ENCODE data around the gene THSD7B. TPM values are rescaled to one million over a fixed set of nuclear protein-coding genes. Genes with fewer than 3 reads are reported as not detected.

THSD7B gene
- total and polyA plus RNA-seq, 2 of the 13 experiments (the other 11 are each of a cell fraction or from before 2014, with no cell fraction given): 0.02 TPM; not detected in 1

DNA sequence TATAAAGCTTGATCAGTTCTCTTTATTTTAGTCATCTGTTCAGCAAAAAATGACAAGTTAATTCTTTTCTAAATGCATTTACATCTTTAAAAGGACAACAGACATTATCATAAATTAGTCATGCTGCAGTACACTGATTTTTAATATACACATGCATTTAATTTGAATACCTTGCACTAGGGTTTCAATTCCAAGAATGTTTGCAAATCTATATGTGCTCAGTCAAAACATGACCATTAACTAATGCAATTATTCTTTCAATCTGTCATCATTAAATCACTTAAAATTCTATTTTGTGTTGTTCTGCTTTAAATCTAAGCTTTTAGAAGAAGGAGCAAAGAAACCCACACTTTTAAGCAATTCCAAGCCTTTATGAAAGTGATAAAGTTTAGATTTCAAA, 342.6 kb downstream of the THSD7B start:
- Histone ChIP-seq H3K4me2 (ENCODE audit: low read depth, low read length) (no peak overlapping the region), H3K27ac (ENCODE audit: extremely low read length, insufficient read depth, low read length) (no peak overlapping the region), H3K9me3 (ENCODE audit: low read length) (no peaks in the 10 kb centered on the region), H3K36me3 (replicated peaks in 1 of 2; ENCODE audit: control insufficient read depth in 1 of 2, insufficient read depth in 2 of 2, low read length in 2 of 2) (no peaks in the 10 kb centered on the region), H3K9ac (ENCODE audit: insufficient read depth, low read depth, low read length) (no peak overlapping the region), H3K79me2 (ENCODE audit: insufficient read depth, low read length) (no peaks in the 10 kb centered on the region), H4K20me1 (ENCODE audit: insufficient read depth, low read length) (no peaks in the 10 kb centered on the region), H2AFZ (ENCODE audit: low read length) (no peak overlapping the region), H3K4me3 (replicated peaks in 1 of 3; ENCODE audit: insufficient read depth in 1 of 3, low read depth in 2 of 3, low read length in 3 of 3) (no peak overlapping the region), H3K4me1 (ENCODE audit: insufficient read depth, low read length) (no peaks in the 10 kb centered on the region), H3K27me3 (ENCODE audit: control insufficient read depth in 1 of 2, insufficient read depth in 2 of 2, low read length in 2 of 2) (no peaks in the 10 kb centered on the region; a peak in 1 of 5 replicates)
- ATAC-seq (no peak), DNase-seq (ENCODE audit: low spot score) (no peak), FAIRE-seq (peak; percentile 12)
- TF ChIP-seq ZNF772 (CRISPR knock-in tag; IDR thresholded peaks at IDR 0.05) (no peak), ZBTB34 (CRISPR knock-in tag; IDR thresholded peaks at IDR 0.05) (no peak), ZNF83 (CRISPR knock-in tag; IDR thresholded peaks at IDR 0.05; ENCODE audit: borderline replicate concordance) (no peak), SMC3 (IDR thresholded peaks at IDR 0.05; ENCODE audit: low read length) (no peak), GABPA (IDR thresholded peaks at IDR 0.05; ENCODE audit: low read depth, low read length) (no peak), GABPA (CRISPR knock-in tag; IDR thresholded peaks at IDR 0.05; ENCODE audit: low read depth) (no peak), SNAPC4 (CRISPR knock-in tag; IDR thresholded peaks at IDR 0.05) (no peak)
- TF ChIP-seq, protein P1, sequence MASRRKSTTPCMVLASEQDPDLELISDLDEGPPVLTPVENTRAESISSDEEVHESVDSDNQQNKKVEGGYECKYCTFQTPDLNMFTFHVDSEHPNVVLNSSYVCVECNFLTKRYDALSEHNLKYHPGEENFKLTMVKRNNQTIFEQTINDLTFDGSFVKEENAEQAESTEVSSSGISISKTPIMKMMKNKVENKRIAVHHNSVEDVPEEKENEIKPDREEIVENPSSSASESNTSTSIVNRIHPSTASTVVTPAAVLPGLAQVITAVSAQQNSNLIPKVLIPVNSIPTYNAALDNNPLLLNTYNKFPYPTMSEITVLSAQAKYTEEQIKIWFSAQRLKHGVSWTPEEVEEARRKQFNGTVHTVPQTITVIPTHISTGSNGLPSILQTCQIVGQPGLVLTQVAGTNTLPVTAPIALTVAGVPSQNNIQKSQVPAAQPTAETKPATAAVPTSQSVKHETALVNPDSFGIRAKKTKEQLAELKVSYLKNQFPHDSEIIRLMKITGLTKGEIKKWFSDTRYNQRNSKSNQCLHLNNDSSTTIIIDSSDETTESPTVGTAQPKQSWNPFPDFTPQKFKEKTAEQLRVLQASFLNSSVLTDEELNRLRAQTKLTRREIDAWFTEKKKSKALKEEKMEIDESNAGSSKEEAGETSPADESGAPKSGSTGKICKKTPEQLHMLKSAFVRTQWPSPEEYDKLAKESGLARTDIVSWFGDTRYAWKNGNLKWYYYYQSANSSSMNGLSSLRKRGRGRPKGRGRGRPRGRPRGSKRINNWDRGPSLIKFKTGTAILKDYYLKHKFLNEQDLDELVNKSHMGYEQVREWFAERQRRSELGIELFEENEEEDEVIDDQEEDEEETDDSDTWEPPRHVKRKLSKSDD (CRISPR knock-in tag; IDR thresholded peaks at IDR 0.05; ENCODE audit: low read depth): no peak
- TF ChIP-seq, protein P2, sequence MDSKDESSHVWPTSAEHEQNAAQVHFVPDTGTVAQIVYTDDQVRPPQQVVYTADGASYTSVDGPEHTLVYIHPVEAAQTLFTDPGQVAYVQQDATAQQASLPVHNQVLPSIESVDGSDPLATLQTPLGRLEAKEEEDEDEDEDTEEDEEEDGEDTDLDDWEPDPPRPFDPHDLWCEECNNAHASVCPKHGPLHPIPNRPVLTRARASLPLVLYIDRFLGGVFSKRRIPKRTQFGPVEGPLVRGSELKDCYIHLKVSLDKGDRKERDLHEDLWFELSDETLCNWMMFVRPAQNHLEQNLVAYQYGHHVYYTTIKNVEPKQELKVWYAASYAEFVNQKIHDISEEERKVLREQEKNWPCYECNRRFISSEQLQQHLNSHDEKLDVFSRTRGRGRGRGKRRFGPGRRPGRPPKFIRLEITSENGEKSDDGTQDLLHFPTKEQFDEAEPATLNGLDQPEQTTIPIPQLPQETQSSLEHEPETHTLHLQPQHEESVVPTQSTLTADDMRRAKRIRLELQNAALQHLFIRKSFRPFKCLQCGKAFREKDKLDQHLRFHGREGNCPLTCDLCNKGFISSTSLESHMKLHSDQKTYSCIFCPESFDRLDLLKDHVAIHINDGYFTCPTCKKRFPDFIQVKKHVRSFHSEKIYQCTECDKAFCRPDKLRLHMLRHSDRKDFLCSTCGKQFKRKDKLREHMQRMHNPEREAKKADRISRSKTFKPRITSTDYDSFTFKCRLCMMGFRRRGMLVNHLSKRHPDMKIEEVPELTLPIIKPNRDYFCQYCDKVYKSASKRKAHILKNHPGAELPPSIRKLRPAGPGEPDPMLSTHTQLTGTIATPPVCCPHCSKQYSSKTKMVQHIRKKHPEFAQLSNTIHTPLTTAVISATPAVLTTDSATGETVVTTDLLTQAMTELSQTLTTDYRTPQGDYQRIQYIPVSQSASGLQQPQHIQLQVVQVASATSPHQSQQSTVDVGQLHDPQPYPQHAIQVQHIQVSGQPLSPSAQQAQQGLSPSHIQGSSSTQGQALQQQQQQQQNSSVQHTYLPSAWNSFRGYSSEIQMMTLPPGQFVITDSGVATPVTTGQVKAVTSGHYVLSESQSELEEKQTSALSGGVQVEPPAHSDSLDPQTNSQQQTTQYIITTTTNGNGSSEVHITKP (CRISPR knock-in tag; IDR thresholded peaks at IDR 0.05; ENCODE audit: low read depth): no peak
- TF ChIP-seq, protein P3, sequence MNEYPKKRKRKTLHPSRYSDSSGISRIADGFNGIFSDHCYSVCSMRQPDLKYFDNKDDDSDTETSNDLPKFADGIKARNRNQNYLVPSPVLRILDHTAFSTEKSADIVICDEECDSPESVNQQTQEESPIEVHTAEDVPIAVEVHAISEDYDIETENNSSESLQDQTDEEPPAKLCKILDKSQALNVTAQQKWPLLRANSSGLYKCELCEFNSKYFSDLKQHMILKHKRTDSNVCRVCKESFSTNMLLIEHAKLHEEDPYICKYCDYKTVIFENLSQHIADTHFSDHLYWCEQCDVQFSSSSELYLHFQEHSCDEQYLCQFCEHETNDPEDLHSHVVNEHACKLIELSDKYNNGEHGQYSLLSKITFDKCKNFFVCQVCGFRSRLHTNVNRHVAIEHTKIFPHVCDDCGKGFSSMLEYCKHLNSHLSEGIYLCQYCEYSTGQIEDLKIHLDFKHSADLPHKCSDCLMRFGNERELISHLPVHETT (CRISPR knock-in tag; conservative IDR thresholded peaks at IDR 0.05): no peak
- BruUV-seq (replicated peaks): no TSS peak
- ChIA-PET CTCF (ENCODE audit: low intra/inter-chr PET ratio, low total read pairs) (no interaction called here), POLR2A (no interaction called here)
- intact Hi-C loops (cut with micrococcal nuclease; ENCODE audit: unreplicated experiment) (no loop called here), in situ Hi-C loops (cut with HindIII; ENCODE audit: extremely low pct_ligation_motif_present, low pct_unique_long_range_greater_than_20kb) (no loop called here)

Measured in HepG2 (cell line).